Stomach (tissue), 9 donors: ENCODE data around the gene PIP4K2C. TPM values are rescaled to one million over a fixed set of nuclear protein-coding genes. Genes with fewer than 3 reads are reported as not detected.

Experiments used
- DNase-seq, 2 donors: peaks; one replicate each; pipeline versions ENCODE4 v3.0.0 to v3.0.0-alpha.2; 2013 to 2019
- H3K27ac ChIP-seq, 5 donors: fragments of 200-600 bp in 4 of 5; sonication (generic) in 4 of 5; one replicate each; pipeline ENCODE4 v1.5.1; 2013 to 2019; ENCODE audit warnings: mild to moderate bottlenecking in 1 of 5, moderate library complexity in 1 of 5
- H3K27me3 ChIP-seq, 3 donors: fragments of 200-600 bp; sonication (generic); one replicate each; pipeline ENCODE4 v1.5.1; 2017 to 2019; ENCODE audit warnings: mixed run types in 1 of 3
- H3K36me3 ChIP-seq, 4 donors: fragments of 200-600 bp; sonication (generic); 1 replicate in 3 of 4; 2 replicates in 1 of 4; pipeline ENCODE4 v1.5.1; 2016 to 2019
- H3K4me1 ChIP-seq, 4 donors: fragments of 200-600 bp; sonication (generic); one replicate each; pipeline ENCODE4 v1.5.1; 2016 to 2019
- H3K4me3 ChIP-seq, 4 donors: fragments of 200-600 bp; sonication (generic) in 3 of 4; one replicate each; pipeline ENCODE4 v1.5.1; 2016 to 2019; ENCODE audit warnings: mild to moderate bottlenecking in 1 of 4
- H3K9me3 ChIP-seq, 4 donors: fragments of 200-600 bp; sonication (generic); one replicate each; pipeline ENCODE4 v1.5.1; 2016 to 2019
- EP300 ChIP-seq: sonication (generic); formaldehyde crosslinking; IDR thresholded peaks from one replicate; pipeline ENCODE4 v1.6.1; 2017; ENCODE audit warnings: antibody characterized with exemption
- POLR2A ChIP-seq, 4 donors: fragments of 450-650 bp; IDR thresholded peaks; one replicate each; pipeline ENCODE4 v1.6.1; 2016; ENCODE audit warnings: antibody characterized with exemption in 4 of 4, control low read depth in 2 of 4, mild to moderate bottlenecking in 1 of 4, moderate library complexity in 1 of 4
- POLR2AphosphoS5 ChIP-seq, 3 donors: sonication (generic); formaldehyde crosslinking; IDR thresholded peaks; one replicate each; pipeline ENCODE4 v1.6.1; 2016; ENCODE audit warnings: antibody characterized with exemption in 3 of 3
- WGBS, 5 donors: extraction: QIAGEN DNeasy Blood & Tissue Kit in 3 of 5; methylation state at CpG; one replicate each; pipeline versions ENCODE4 v1.1.5 to v1.1.7; 2013 to 2018; 5-methylcytosine and 5-hydroxymethylcytosine counted together
- intact Hi-C: fragments of 100-400 bp; cut with DNase I; formaldehyde crosslinking; loops from one replicate; pipeline ENCODE4 v1.15.1; 2023; ENCODE audit warnings: low total_unique reads
- polyA plus RNA-seq, 3 donors: library from polyadenylated mRNA; stranded (reverse); fragments of 200-250 nt; gene quantifications; one replicate each; pipeline ENCODE4 v1.2.3, GENCODE V29; 2013
- total RNA-seq, 5 donors: library from RNA; depleted of rRNA; stranded (reverse); fragments of >200 nt; gene quantifications; one replicate each; pipeline versions ENCODE4 v1.1.0 to v1.2.3, GENCODE V29; 2014 to 2016
- TF ChIP-seq, protein P1 (sequence below), 7 experiments: fragments of 450-650 bp in 4 of 7; fragments of 200-600 bp in 3 of 7; sonication (generic) in 3 of 7; IDR thresholded peaks; one replicate each; pipeline ENCODE4 v1.5.1; 2016 to 2019; ENCODE audit warnings: antibody characterized with exemption in 7 of 7, control low read depth in 2 of 7, mild to moderate bottlenecking in 1 of 7
- donor health status: healthy with polysubstance abuse.
- donor health status: Bipolar disorder and iron deficiency.
- donor health status: healthy.

The PIP4K2C gene
- total and polyA plus RNA-seq, 8 donors = 14.1 to 116 (median 35.5) TPM

DNA sequence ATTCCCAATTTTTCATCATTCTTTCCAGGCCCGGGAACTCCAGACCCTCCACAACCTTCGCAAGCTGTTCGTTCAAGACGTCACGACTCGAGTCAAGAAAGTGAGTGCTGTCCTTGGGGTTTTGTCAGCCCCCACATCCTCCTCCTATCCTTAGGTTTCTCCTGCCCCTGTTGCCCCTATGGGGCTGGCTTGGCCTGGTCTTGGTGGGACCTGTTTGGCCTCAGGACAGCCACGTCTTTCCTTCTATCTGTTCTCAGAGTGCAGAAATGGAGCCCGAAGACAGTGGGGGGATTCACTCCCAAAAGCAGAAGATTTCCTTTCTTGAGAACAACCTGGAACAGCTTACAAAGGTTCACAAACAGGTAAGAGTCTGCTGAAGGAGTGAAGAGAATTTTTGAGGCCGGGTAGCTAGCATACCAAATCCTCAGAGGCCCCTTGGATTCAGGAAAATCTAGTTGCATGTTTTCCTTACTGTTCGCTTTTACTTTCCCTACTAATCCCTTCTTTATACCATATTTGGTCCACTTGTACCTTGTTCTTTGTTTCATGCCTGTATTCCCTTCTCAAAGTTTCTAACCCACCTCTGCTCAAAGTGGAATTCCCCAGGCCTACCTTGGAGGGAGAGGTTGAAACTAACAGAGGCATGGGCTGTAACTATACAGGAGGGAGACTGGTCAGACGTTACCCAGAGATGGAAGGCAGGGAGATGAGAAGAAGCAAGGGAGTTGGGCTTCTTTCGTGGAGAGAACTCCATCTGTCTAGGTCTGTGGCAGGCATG is 12.8 kb upstream of the PIP4K2C start:
- no peak for DNase-seq
- no peak for TF ChIP-seq POLR2A (IDR thresholded peaks at IDR 0.05)
- TF ChIP-seq POLR2AphosphoS5 (IDR thresholded peaks at IDR 0.05) = no peak
- TF ChIP-seq EP300 = no peak
- TF ChIP-seq, protein P1, sequence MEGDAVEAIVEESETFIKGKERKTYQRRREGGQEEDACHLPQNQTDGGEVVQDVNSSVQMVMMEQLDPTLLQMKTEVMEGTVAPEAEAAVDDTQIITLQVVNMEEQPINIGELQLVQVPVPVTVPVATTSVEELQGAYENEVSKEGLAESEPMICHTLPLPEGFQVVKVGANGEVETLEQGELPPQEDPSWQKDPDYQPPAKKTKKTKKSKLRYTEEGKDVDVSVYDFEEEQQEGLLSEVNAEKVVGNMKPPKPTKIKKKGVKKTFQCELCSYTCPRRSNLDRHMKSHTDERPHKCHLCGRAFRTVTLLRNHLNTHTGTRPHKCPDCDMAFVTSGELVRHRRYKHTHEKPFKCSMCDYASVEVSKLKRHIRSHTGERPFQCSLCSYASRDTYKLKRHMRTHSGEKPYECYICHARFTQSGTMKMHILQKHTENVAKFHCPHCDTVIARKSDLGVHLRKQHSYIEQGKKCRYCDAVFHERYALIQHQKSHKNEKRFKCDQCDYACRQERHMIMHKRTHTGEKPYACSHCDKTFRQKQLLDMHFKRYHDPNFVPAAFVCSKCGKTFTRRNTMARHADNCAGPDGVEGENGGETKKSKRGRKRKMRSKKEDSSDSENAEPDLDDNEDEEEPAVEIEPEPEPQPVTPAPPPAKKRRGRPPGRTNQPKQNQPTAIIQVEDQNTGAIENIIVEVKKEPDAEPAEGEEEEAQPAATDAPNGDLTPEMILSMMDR (IDR thresholded peaks at IDR 0.05) = no peak
- Histone ChIP-seq H3K9me3 (no peaks in the 10 kb centered on the region), H3K27me3 (no peaks in the 10 kb centered on the region), H3K27ac (no peak overlapping the region), H3K36me3 (peaks cover 0 to 15% (median 4%) of the 10 kb centered on the region in 4 donors), H3K4me3 (no peak overlapping the region), H3K4me1 (no peaks in the 10 kb centered on the region)
- intact Hi-C loops = no loop called here
- WGBS, 5 donors = 82 to 89% (median 88%) methylated on average over 12 of the region's 12 CpGs

DNA sequence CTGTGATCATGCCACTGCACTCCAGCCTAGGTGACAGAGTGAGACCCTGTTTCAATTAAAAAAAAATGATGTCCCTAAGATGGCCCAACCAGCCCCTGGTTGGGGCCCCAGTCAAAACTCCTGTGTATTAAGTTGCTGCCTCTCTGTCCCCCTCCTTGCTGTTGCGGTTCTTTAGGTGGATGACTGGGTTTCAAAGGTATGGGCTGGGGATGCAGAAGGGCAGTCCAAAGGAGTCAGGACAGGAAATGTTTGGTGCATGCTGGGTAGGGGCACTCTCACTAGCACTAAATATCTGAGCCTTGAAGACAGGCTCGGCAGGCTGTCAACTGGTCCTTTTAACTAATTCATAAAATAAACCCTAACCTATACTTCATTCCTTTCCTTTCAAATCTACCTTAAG is 12.0 kb upstream of the PIP4K2C start:
- no peak for DNase-seq
- H3K36me3 ChIP-seq = peaks cover 0 to 15% (median 4%) of the 10 kb centered on the region in 4 donors
- 72 to 93% (median 89%) methylated on average over 2 of the region's 2 CpGs for WGBS, 5 donors
- TF ChIP-seq EP300 = no peak
- no peak for TF ChIP-seq POLR2A (IDR thresholded peaks at IDR 0.05)
- no peaks in the 10 kb centered on the region for H3K9me3 ChIP-seq
- H3K27me3 ChIP-seq = no peaks in the 10 kb centered on the region
- no peak overlapping the region for H3K4me3 ChIP-seq
- intact Hi-C loops = no loop called here
- H3K27ac ChIP-seq = no peak overlapping the region
- no peaks in the 10 kb centered on the region for H3K4me1 ChIP-seq

DNA sequence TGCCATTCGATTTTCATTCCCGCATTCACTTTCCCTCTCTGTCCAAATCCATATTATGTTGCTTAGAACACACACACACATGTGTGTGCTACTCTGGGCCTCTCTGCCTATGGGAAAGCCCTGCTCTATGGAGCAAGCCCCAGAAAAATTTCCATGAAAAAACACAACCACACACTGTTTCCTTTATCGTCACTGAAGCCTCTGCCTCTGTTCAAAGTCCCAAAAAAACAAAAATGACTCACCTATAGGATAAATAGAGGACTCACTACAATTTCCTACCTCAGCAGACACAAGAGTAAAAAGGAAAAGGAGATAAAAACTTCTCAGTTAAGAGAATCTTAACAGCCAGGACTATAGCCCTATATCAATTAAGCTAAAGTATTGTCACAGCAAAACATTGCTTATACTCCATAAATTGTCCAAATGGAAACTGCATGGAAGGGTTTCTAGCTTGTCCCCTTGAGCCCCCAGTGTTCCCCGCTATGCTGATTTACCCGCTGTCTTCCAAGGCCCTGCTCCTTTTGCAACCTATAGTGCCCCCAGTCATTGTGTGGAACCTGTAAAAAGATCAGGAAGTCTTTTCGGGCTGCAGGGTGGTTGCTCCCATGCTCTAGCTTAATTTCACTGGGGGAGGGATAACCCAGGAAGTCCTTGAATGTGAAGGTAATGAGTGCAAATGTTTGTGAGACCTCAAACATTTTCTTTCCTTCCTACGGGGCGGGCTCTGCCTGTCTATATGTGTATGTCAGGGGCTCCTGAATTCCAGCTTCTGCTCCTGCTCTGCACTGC is 11.1 kb upstream of the PIP4K2C start:
- no peaks in the 10 kb centered on the region for H3K9me3 ChIP-seq
- no peak for DNase-seq
- H3K27ac ChIP-seq = no peak overlapping the region
- no peaks in the 10 kb centered on the region for H3K4me1 ChIP-seq
- H3K36me3 ChIP-seq = peaks cover 0 to 15% (median 4%) of the 10 kb centered on the region in 4 donors
- TF ChIP-seq POLR2A (IDR thresholded peaks at IDR 0.05) (no peak), EP300 (no peak), POLR2AphosphoS5 (IDR thresholded peaks at IDR 0.05) (no peak)
- TF ChIP-seq, protein P1 (IDR thresholded peaks at IDR 0.05) = no peak
- H3K4me3 ChIP-seq = no peak overlapping the region
- H3K27me3 ChIP-seq = peaks cover 0 to 2% (median 0%) of the 10 kb centered on the region in 3 donors
- intact Hi-C loops = loop anchor here (5.0 kb wide), 1 partner anchor 42 kb away; no protein-coding TSS in a partner anchor
- WGBS, 5 donors = 75 to 85% (median 83%) methylated on average over 8 of the region's 8 CpGs

DNA sequence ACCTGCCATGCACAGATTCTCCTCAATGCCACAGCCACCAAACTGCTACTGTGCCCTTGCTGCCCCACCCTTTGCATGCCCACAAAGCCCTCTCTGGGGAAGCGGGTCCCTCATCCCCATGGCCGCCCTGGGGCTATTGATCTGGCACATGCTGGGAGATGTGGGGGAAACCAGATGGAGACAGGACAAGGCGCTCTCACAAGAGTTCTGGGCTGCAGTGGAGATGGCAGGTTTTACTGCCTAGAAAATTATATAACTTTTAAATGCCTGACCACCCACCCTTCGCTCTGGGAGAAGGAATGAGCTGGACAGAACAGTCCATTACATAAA is 10.6 kb upstream of the PIP4K2C start:
- WGBS, 5 donors = 85 to 93% (median 89%) methylated on average over 4 of the region's 4 CpGs
- H3K36me3 ChIP-seq = peaks cover 0 to 11% (median 4%) of the 10 kb centered on the region in 4 donors
- H3K27ac ChIP-seq = no peak overlapping the region
- intact Hi-C loops = loop anchor here (5.0 kb wide), 1 partner anchor 42 kb away; no protein-coding TSS in a partner anchor
- H3K4me3 ChIP-seq = no peak overlapping the region
- H3K9me3 ChIP-seq = no peaks in the 10 kb centered on the region
- TF ChIP-seq EP300 (no peak), POLR2A (IDR thresholded peaks at IDR 0.05) (no peak)
- no peak for DNase-seq
- peaks cover 0 to 7% (median 0%) of the 10 kb centered on the region in 3 donors for H3K27me3 ChIP-seq
- no peaks in the 10 kb centered on the region for H3K4me1 ChIP-seq

DNA sequence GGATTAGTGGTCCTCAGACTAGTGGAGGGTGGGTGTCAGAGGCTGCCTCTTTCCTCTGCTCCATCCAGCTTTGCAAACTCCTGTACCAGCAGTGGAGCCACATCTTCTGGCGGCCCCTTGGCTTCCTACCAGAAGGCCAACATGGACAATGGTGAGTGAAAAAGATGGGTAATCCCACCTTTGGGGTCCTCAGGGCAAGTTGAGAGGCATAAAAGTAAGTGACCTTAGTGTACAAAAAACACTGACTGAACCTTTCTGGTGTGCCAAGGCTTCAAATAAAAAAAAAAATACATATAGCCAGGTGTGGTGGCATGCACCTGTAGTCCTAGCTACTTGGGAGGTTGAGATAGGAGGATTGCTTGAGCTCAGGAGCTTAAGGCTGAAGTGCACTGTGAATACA is 9.2 kb upstream of the PIP4K2C start:
- peaks cover 0 to 5% (median 2%) of the 10 kb centered on the region in 4 donors for H3K36me3 ChIP-seq
- H3K4me1 ChIP-seq = no peaks in the 10 kb centered on the region
- H3K27ac ChIP-seq = no peak overlapping the region
- WGBS, 5 donors = 80 to 100% (median 94%) methylated on average over 1 of the region's 1 CpG
- no peak overlapping the region for H3K4me3 ChIP-seq
- intact Hi-C loops = loop anchor here (5.0 kb wide), 1 partner anchor 40 kb away; no protein-coding TSS in a partner anchor
- H3K27me3 ChIP-seq = peaks cover 0 to 9% (median 0%) of the 10 kb centered on the region in 3 donors
- no peak for DNase-seq
- no peak for TF ChIP-seq POLR2A (IDR thresholded peaks at IDR 0.05)
- TF ChIP-seq, protein P1 (IDR thresholded peaks at IDR 0.05) = no peak
- TF ChIP-seq EP300 = no peak
- no peaks in the 10 kb centered on the region for H3K9me3 ChIP-seq
